A673 (cell line): ENCODE data around the gene IL1RAPL2. TPM values are rescaled to one million over a fixed set of nuclear protein-coding genes. Genes with fewer than 3 reads are reported as not detected.
"Not testable (repeated sequence)": the region's sequence is repeated elsewhere in the genome, so short reads cannot be mapped to it uniquely, and the experiment has no call there.

ENCODE experiments used
- BruUV-seq: library from RNA; stranded (reverse); fragments of 400-500 nt; replicated peaks from 2 replicates; lab custom pipeline; 2021; lab: Mats Ljungman, UMichigan
- CTCF ChIA-PET: fragments of 300-600 bp; sonication (Branson Sonifier 250); formaldehyde crosslinking; loops from one replicate; lab custom pipeline; 2022; ENCODE audit warnings: antibody characterized with exemption; lab: Charles Lee
- POLR2A ChIA-PET: fragments of 300-600 bp; sonication (Branson Sonifier 250); formaldehyde crosslinking; loops from one replicate; lab custom pipeline; 2022; ENCODE audit warnings: antibody characterized with exemption; ENCODE audit not compliant: low non-redundant PET; lab: Charles Lee
- DNase-seq: peaks from one replicate; pipeline ENCODE4 v3.0.0-alpha.2; 2015; ENCODE audit warnings: low spot score
- H3K27ac ChIP-seq: fragments of 200-600 bp; sonication (generic); 2 replicates; pipeline ENCODE4 v1.5.1; 2016; ENCODE audit warnings: mixed run types, low read depth, mild to moderate bottlenecking, mixed read lengths, antibody characterized with exemption, low read length; ENCODE audit not compliant: poor library complexity, severe bottlenecking
- H3K27me3 ChIP-seq: fragments of 200-600 bp; sonication (generic); replicated peaks from 2 replicates; pipeline ENCODE4 v1.6.1; 2017; ENCODE audit warnings: mixed run types, low read depth, mild to moderate bottlenecking, mixed read lengths, antibody characterized with exemption, low read length; ENCODE audit not compliant: insufficient read depth, poor library complexity
- H3K36me3 ChIP-seq: fragments of 200-600 bp; sonication (generic); 2 replicates; pipeline ENCODE4 v1.6.1; 2016; ENCODE audit warnings: mixed run types, mild to moderate bottlenecking, mixed read lengths, antibody characterized with exemption, low read length; ENCODE audit not compliant: insufficient read depth, poor library complexity, severe bottlenecking
- H3K4me1 ChIP-seq: fragments of 200-600 bp; sonication (generic); 2 replicates; pipeline ENCODE4 v1.6.1; 2017; ENCODE audit warnings: mixed run types, mild to moderate bottlenecking, mixed read lengths, antibody characterized with exemption, low read length; ENCODE audit not compliant: insufficient read depth, poor library complexity, severe bottlenecking
- H3K4me3 ChIP-seq: fragments of 200-600 bp; sonication (generic); 2 replicates; pipeline ENCODE4 v1.5.1; 2016; ENCODE audit warnings: low read depth, mixed run types, mild to moderate bottlenecking, mixed read lengths, low read length; ENCODE audit not compliant: poor library complexity, severe bottlenecking
- H3K9me3 ChIP-seq: fragments of 200-600 bp; sonication (generic); 2 replicates; pipeline ENCODE4 v1.6.1; 2016; ENCODE audit warnings: mixed run types, low read depth, mild to moderate bottlenecking, mixed read lengths, antibody characterized with exemption, low read length; ENCODE audit not compliant: poor library complexity, severe bottlenecking
- EZH2 ChIP-seq: fragments of 200-600 bp; sonication (generic); IDR thresholded peaks from 2 replicates; pipeline ENCODE4 v1.6.1; 2017; ENCODE audit warnings: borderline replicate concordance, low read depth, mild to moderate bottlenecking, mixed read lengths, antibody characterized with exemption, low read length; ENCODE audit not compliant: poor library complexity, severe bottlenecking
- intact Hi-C: fragments of 100-400 bp; cut with micrococcal nuclease; formaldehyde crosslinking; loops from one replicate; pipeline ENCODE4 v1.10.0; 2022; ENCODE audit not compliant: unreplicated experiment
- total RNA-seq: library from RNA; stranded (reverse); gene quantifications from 2 replicates; pipeline ENCODE4 v1.2.3, GENCODE V29; 2021
- TF ChIP-seq, protein P1 (sequence below): fragments of 300-800, 200-600 bp; sonication (generic); conservative IDR thresholded peaks from 2 replicates; pipeline ENCODE4 v1.5.1; 2017; ENCODE audit warnings: low read depth, mild to moderate bottlenecking, antibody characterized with exemption, low read length, moderate library complexity, mixed read lengths

The IL1RAPL2 gene
- total RNA-seq, 1 experiment from 2014 or later = not detected

DNA sequence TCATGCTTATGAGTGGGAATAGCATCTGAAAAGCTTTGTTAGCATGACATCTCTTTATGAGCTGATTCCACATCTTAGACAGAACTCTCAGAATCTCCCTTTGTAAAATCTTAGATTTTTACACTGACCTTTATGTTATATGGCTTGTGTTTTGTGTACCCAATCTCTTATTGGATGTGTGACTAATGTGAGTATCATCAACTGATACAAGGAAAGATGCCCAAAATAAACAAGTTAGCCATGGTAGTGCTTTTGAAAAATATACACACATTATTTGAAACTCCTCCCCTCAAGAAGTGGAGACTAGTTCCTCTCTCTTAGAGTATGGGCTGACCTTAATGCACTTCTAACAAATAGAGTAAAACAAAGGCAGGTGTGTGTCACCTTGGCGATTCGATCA is 1096.2 kb downstream of the IL1RAPL2 start:
- BruUV-seq = no TSS peak
- no peak for DNase-seq
- CTCF ChIA-PET = no interaction called here
- no peaks in the 10 kb centered on the region for H3K36me3 ChIP-seq
- TF ChIP-seq, protein P1, sequence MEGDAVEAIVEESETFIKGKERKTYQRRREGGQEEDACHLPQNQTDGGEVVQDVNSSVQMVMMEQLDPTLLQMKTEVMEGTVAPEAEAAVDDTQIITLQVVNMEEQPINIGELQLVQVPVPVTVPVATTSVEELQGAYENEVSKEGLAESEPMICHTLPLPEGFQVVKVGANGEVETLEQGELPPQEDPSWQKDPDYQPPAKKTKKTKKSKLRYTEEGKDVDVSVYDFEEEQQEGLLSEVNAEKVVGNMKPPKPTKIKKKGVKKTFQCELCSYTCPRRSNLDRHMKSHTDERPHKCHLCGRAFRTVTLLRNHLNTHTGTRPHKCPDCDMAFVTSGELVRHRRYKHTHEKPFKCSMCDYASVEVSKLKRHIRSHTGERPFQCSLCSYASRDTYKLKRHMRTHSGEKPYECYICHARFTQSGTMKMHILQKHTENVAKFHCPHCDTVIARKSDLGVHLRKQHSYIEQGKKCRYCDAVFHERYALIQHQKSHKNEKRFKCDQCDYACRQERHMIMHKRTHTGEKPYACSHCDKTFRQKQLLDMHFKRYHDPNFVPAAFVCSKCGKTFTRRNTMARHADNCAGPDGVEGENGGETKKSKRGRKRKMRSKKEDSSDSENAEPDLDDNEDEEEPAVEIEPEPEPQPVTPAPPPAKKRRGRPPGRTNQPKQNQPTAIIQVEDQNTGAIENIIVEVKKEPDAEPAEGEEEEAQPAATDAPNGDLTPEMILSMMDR = no peak
- no peak for TF ChIP-seq EZH2
- no peaks in the 10 kb centered on the region for H3K27me3 ChIP-seq
- H3K4me3 ChIP-seq = no peak overlapping the region
- H3K27ac ChIP-seq = no peak overlapping the region
- H3K9me3 ChIP-seq = no peaks in the 10 kb centered on the region
- intact Hi-C loops = no loop called here
- POLR2A ChIA-PET = no interaction called here
- no peaks in the 10 kb centered on the region for H3K4me1 ChIP-seq

DNA sequence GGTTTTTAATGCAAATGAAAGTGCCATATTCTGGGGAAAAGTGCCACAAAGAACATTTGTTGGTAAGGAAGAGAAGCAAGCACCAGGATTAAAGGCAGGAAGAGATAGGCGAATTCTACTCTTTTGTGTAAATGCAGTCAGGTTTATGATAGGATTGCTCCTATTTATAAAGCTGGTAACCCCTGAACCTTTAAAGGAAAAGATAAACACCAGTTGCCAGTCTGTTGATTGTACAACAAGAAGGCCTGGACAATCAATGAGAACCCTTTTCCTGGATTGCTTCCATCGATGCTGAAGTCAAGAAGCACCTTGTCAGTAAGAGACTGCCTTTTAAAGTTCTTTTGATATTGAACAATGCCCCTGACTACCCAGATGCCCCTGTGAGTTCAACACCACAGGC is 1098.2 kb downstream of the IL1RAPL2 start:
- no peaks in the 10 kb centered on the region for H3K36me3 ChIP-seq
- CTCF ChIA-PET = no interaction called here
- no peaks in the 10 kb centered on the region for H3K4me1 ChIP-seq
- DNase-seq = no peak
- no peaks in the 10 kb centered on the region for H3K9me3 ChIP-seq
- no peak overlapping the region for H3K27ac ChIP-seq
- TF ChIP-seq, protein P1 = no peak
- no peak for TF ChIP-seq EZH2
- H3K27me3 ChIP-seq = no peaks in the 10 kb centered on the region
- no TSS peak for BruUV-seq
- POLR2A ChIA-PET = no interaction called here
- intact Hi-C loops = no loop called here
- H3K4me3 ChIP-seq = no peak overlapping the region

DNA sequence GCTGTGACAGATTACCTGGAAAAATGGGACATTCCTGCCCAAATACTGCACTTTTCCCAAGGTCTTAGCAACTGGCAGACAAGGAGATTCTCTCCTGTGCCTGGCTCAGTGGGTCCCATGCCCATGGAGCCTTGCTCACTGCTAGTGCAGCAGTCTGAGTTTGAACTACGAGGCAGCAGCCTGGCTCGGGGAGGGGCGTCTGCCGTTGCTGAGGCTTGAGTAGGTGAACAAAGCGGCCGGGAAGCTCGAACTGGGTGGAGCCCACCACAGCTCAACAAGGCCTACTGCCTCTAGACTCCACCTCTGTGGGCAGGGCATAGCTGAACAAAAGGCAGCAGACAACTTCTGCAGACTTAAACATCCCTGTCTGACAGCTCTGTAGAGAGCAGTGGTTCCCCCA is 1118.3 kb downstream of the IL1RAPL2 start:
- H3K9me3 ChIP-seq, H3K36me3 ChIP-seq, H3K27me3 ChIP-seq, H3K4me3 ChIP-seq, H3K4me1 ChIP-seq, DNase-seq, BruUV-seq, CTCF ChIA-PET, intact Hi-C loops, H3K27ac ChIP-seq, POLR2A ChIA-PET: not testable (repeated sequence)

DNA sequence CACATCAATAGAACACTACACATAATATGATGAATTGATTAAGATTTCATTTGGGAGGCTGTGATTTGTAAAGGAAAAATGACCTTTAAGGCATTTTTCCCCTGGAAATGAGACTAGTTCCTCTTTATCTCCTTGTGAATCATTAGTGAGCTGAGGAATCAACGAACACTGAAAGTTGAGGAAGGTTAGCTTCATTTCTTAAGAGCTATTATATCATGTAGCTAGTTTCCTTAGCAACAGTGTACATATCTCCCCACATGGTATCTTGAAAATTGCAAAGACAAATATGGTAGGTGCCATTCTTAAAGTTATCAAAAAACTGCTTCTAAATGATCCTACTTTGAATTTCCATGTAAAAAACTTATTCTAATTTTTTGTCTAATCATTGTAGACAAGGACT is 1128.8 kb downstream of the IL1RAPL2 start:
- no TSS peak for BruUV-seq
- Histone ChIP-seq H3K27ac (no peak overlapping the region), H3K9me3 (no peaks in the 10 kb centered on the region), H3K36me3 (no peaks in the 10 kb centered on the region), H3K4me3 (no peak overlapping the region), H3K4me1 (no peaks in the 10 kb centered on the region), H3K27me3 (no peaks in the 10 kb centered on the region)
- ChIA-PET POLR2A (no interaction called here), CTCF (no interaction called here)
- intact Hi-C loops = no loop called here
- TF ChIP-seq, protein P1 = no peak
- no peak for TF ChIP-seq EZH2
- no peak for DNase-seq
